Measurements from ENCODE around the gene LRRK1. TPM values are rescaled to one million over a fixed set of nuclear protein-coding genes. Genes with fewer than 3 reads are reported as not detected.
A peak's percentile ranks its signal among the peaks of the same experiment; 100 is the strongest.

LRRK1 gene
- total and polyA plus RNA-seq, 11 donors = 1.3 to 12.7 (median 2.1) TPM

- 87 to 98% (median 89%) methylated on average over 8 of the region's 8 CpGs for WGBS, 4 donors
- peaks cover 0 to 47% (median 5%) of the 10 kb centered on the region in 9 donors for H3K36me3 ChIP-seq
- intact Hi-C loops (cut with DNase I) = no loop called here
Measured at GRCh38 chr15:101031213-101031612, 112.1 kb downstream of the LRRK1 start.

DNA sequence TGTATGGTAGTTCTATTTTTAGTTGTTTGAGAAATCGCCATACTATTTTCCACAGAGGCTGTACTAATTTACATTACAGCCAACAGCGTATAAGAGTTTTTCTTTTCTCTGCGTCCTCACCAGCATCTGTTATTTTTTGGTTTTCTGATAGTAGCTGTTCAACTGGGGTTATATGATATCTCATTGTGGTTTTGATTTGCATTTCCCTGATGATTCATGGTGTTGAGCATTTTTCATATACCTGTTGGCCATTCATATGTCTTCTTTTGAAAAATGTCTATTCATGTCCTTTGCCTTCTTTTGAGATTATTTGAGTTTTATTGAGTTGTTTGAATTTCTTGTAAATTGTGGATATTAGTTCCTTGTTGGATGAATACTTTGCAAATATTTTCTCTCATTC is 114.6 kb downstream of the LRRK1 start:
- TF ChIP-seq CTCF (IDR thresholded peaks at IDR 0.05) = no peak
- no peak for TF ChIP-seq POLR2A (IDR thresholded peaks at IDR 0.05)
- Histone ChIP-seq H3K9me3 (peaks cover 0 to 31% (median 0%) of the 10 kb centered on the region in 12 donors), H3K27ac (no peak overlapping the region), H3K4me1 (no peaks in the 10 kb centered on the region), H3K4me3 (no peak overlapping the region), H3K36me3 (peaks cover 0 to 31% (median 5%) of the 10 kb centered on the region in 9 donors), H3K27me3 (no peaks in the 10 kb centered on the region)
- ATAC-seq (no peak), DNase-seq (no peak)
- intact Hi-C loops (cut with DNase I) = no loop called here
- WGBS, 4 donors = 91 to 94% (median 91%) methylated on average over 3 of the region's 3 CpGs

More at GRCh38 chr15:101031213-101031612, 112.1 kb downstream of the LRRK1 start:
- DNase-seq (peak in 2 of 5 donors; percentile 3 to 11), ATAC-seq (no peak)
- Histone ChIP-seq H3K27ac (no peak overlapping the region), H3K4me1 (peaks cover 0 to 13% (median 5%) of the 10 kb centered on the region in 12 donors), H3K9me3 (peaks cover 0 to 26% (median 0%) of the 10 kb centered on the region in 12 donors), H3K4me3 (no peak overlapping the region), H3K27me3 (no peaks in the 10 kb centered on the region)
- TF ChIP-seq CTCF (IDR thresholded peaks at IDR 0.05) = no peak
- TF ChIP-seq POLR2A (IDR thresholded peaks at IDR 0.05) = no peak

DNA sequence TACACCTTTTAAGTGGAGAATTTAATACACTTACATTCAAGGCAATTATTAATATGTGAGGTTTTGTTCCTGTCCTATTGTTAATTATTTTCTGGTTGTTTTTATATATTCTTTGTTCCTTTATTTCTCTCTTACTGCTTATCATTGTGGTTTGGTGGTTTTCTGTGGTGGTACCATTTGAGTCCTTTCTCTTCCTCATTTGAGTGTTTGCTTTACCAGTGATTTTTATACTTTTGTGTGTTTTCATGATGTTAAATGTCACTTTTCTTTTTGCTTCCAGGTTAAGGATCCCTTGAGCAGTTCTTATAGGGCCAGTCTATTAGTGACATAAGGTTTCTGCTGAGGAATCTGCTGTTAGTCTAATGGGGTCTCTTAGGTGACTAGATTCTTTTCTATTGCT is 116.5 kb downstream of the LRRK1 start:
- TF ChIP-seq CTCF (IDR thresholded peaks at IDR 0.05) (no peak), POLR2A (IDR thresholded peaks at IDR 0.05) (no peak)
- Histone ChIP-seq H3K27ac (no peak overlapping the region), H3K27me3 (no peaks in the 10 kb centered on the region), H3K4me3 (no peak overlapping the region), H3K9me3 (peaks cover 0 to 33% (median 0%) of the 10 kb centered on the region in 12 donors), H3K4me1 (no peaks in the 10 kb centered on the region), H3K36me3 (peaks cover 0 to 18% (median 0%) of the 10 kb centered on the region in 9 donors)
- ATAC-seq = no peak
- DNase-seq = no peak
- intact Hi-C loops (cut with DNase I) = no loop called here

DNA sequence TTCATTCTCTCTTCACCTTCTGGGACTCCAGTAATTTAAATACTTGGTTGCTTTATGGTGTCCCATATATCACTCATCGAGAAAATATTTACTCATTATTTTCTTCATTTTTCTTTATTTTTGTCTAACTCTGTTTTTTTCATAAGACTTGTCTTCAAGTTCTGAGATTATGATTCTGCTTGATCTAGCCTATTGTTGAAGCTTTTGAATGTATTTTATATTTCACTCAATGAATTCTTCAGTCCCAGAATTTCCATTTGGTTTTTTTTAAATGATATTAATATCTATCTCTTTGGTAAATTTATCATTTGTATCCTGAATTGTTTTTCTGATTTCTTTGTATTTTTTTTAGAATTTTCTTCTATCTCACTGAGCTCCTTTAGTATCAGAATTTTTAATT is 117.0 kb downstream of the LRRK1 start:
- WGBS, 4 donors = 88 to 95% (median 92%) methylated on average over 1 of the region's 1 CpG
- TF ChIP-seq POLR2A (IDR thresholded peaks at IDR 0.05) (no peak), CTCF (IDR thresholded peaks at IDR 0.05) (no peak)

More for the DNA sequence above, 117.0 kb downstream of the LRRK1 start:
- H3K4me1 ChIP-seq = no peaks in the 10 kb centered on the region
- peaks cover 0 to 15% (median 0%) of the 10 kb centered on the region in 9 donors for H3K36me3 ChIP-seq
- H3K27me3 ChIP-seq = no peaks in the 10 kb centered on the region
- DNase-seq = no peak
- intact Hi-C loops (cut with DNase I) = no loop called here
- ATAC-seq = no peak
- H3K4me3 ChIP-seq = no peak overlapping the region
- peaks cover 0 to 38% (median under 1%) of the 10 kb centered on the region in 12 donors for H3K9me3 ChIP-seq
- no peak overlapping the region for H3K27ac ChIP-seq
